Measurements from ENCODE around the gene AGFG1. TPM values are rescaled to one million over a fixed set of nuclear protein-coding genes. Genes with fewer than 3 reads are reported as not detected.

The AGFG1 gene
- total RNA-seq, 1 experiment from 2014 or later = 81.3 TPM

- no peak for DNase-seq (ENCODE audit: low spot score)
- peak overlapping the region; percentile 80; the same call in 1 of the 2 replicates for H3K27ac Mint-ChIP-seq
These were observed 56.8 kb downstream of the AGFG1 start for GRCh38 chr2:227528803-227529202.

More at GRCh38 chr2:227528803-227529202, 56.8 kb downstream of the AGFG1 start:
- H3K9me3 Mint-ChIP-seq = no peaks in the 10 kb centered on the region
- POLR2A ChIA-PET = no interaction called here
- H3K36me3 Mint-ChIP-seq = peaks cover 46% of the 10 kb centered on the region
- TF ChIP-seq ZNF671 (CRISPR knock-in tag; IDR thresholded peaks at IDR 0.05) = no peak
- TF ChIP-seq TEAD4 (CRISPR knock-in tag; IDR thresholded peaks at IDR 0.05) = no peak
- no peak for TF ChIP-seq ZNF138 (CRISPR knock-in tag; conservative IDR thresholded peaks at IDR 0.05)
- no peak for TF ChIP-seq KAT7 (CRISPR knock-in tag; IDR thresholded peaks at IDR 0.05; ENCODE audit: borderline replicate concordance)
- TF ChIP-seq, protein P1, sequence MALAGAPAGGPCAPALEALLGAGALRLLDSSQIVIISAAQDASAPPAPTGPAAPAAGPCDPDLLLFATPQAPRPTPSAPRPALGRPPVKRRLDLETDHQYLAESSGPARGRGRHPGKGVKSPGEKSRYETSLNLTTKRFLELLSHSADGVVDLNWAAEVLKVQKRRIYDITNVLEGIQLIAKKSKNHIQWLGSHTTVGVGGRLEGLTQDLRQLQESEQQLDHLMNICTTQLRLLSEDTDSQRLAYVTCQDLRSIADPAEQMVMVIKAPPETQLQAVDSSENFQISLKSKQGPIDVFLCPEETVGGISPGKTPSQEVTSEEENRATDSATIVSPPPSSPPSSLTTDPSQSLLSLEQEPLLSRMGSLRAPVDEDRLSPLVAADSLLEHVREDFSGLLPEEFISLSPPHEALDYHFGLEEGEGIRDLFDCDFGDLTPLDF (CRISPR knock-in tag; IDR thresholded peaks at IDR 0.05) = no peak
- no peak for TF ChIP-seq ZNF512 (CRISPR knock-in tag; IDR thresholded peaks at IDR 0.05; ENCODE audit: borderline replicate concordance)
- TF ChIP-seq ZBTB43 (CRISPR knock-in tag; IDR thresholded peaks at IDR 0.05) = no peak
- no peak for TF ChIP-seq ARID4B (CRISPR knock-in tag; IDR thresholded peaks at IDR 0.05; ENCODE audit: borderline replicate concordance)
- no peak for TF ChIP-seq SMAD3 (CRISPR knock-in tag; IDR thresholded peaks at IDR 0.05; ENCODE audit: borderline replicate concordance)
- TF ChIP-seq, protein P2, sequence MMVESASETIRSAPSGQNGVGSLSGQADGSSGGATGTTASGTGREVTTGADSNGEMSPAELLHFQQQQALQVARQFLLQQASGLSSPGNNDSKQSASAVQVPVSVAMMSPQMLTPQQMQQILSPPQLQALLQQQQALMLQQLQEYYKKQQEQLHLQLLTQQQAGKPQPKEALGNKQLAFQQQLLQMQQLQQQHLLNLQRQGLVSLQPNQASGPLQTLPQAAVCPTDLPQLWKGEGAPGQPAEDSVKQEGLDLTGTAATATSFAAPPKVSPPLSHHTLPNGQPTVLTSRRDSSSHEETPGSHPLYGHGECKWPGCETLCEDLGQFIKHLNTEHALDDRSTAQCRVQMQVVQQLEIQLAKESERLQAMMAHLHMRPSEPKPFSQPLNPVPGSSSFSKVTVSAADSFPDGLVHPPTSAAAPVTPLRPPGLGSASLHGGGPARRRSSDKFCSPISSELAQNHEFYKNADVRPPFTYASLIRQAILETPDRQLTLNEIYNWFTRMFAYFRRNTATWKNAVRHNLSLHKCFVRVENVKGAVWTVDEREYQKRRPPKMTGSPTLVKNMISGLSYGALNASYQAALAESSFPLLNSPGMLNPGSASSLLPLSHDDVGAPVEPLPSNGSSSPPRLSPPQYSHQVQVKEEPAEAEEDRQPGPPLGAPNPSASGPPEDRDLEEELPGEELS (CRISPR knock-in tag; IDR thresholded peaks at IDR 0.05) = no peak
- CTCF ChIA-PET = no interaction called here
- H3K27me3 Mint-ChIP-seq (ENCODE audit: low read depth) = no peaks in the 10 kb centered on the region
- H3K4me3 Mint-ChIP-seq = no peak overlapping the region
- H3K4me1 Mint-ChIP-seq = no peaks in the 10 kb centered on the region
- ATAC-seq = no peak
